ENCODE results near the gene PLA2G2F. TPM values are rescaled to one million over a fixed set of nuclear protein-coding genes. Genes with fewer than 3 reads are reported as not detected.
A peak's percentile ranks its signal among the peaks of the same experiment; 100 is the strongest.

The PLA2G2F gene
- total and polyA plus RNA-seq, 2 of the 8 experiments (the other 6 are each of a cell fraction or from before 2014, with no cell fraction given), result not detected

DNA sequence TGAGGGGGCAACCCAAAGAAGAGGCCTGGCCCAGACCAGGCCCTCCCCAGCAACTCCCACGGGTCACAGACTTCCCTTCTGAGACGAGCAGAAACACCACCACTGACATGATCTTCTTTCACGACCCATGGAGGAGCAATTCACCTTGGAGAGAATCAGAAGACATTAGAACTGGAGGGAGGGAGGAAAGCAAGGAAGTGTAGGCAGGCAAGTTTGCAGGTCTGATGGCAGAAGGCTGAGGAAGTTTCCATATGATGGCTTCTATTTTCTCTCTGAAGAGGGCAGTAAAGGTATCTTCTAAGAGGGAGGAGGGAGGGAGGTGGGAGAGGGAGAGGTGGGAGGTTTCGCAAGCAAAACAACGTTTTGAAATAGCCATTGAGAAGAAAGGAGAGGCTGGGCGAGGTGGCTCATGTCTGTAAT lies 45.4 kb downstream of the PLA2G2F start:
- Histone ChIP-seq H3K79me1 (ENCODE audit: low read depth, low read length) (0 out of 2 replicates have a peak, but pooled peaks cover under 1% of the 10 kb centered on the region), H3K4ac (replicated peaks; ENCODE audit: insufficient read length, low read depth, low read length) (no peak overlapping the region)
- WGBS, 2 experiments (ENCODE audit: extremely low coverage in 1 of 2, insufficient coverage in 1 of 2, insufficient read length in 1 of 2, insufficient replicate concordance in 2 of 2, low coverage in 1 of 2, low lambda C conversion rate in 2 of 2, missing lambda C conversion rate in 1 of 2), result 60% methylated on average over 6 of the region's 6 CpGs; no CpG with 5 or more reads in 1 of the 2 experiments
- TF ChIP-seq GABPA (IDR thresholded peaks at IDR 0.05; ENCODE audit: borderline replicate concordance, insufficient read depth, low read length), result no peak
- TF ChIP-seq CREB1 (IDR thresholded peaks at IDR 0.05), result no peak
- no peak for TF ChIP-seq GTF2F1 (IDR thresholded peaks at IDR 0.05; ENCODE audit: borderline replicate concordance, low read depth, low read length)
- TF ChIP-seq JUN (IDR thresholded peaks at IDR 0.05; ENCODE audit: low read depth, low read length), result no peak
- TF ChIP-seq, protein P1, sequence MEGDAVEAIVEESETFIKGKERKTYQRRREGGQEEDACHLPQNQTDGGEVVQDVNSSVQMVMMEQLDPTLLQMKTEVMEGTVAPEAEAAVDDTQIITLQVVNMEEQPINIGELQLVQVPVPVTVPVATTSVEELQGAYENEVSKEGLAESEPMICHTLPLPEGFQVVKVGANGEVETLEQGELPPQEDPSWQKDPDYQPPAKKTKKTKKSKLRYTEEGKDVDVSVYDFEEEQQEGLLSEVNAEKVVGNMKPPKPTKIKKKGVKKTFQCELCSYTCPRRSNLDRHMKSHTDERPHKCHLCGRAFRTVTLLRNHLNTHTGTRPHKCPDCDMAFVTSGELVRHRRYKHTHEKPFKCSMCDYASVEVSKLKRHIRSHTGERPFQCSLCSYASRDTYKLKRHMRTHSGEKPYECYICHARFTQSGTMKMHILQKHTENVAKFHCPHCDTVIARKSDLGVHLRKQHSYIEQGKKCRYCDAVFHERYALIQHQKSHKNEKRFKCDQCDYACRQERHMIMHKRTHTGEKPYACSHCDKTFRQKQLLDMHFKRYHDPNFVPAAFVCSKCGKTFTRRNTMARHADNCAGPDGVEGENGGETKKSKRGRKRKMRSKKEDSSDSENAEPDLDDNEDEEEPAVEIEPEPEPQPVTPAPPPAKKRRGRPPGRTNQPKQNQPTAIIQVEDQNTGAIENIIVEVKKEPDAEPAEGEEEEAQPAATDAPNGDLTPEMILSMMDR (IDR thresholded peaks at IDR 0.05; ENCODE audit: control extremely low read depth in 1 of 3, insufficient read depth in 1 of 3, low read depth in 1 of 3, low read length in 3 of 3), result peak in 1 of 3 experiments; percentile 24; a peak in 1 of 4 replicates
- TF ChIP-seq KDM4A (IDR thresholded peaks at IDR 0.05; ENCODE audit: low read depth, low read length, severe bottlenecking), result no peak
- TF ChIP-seq SUZ12 (IDR thresholded peaks at IDR 0.05; ENCODE audit: low read length), result no peak
- 0 out of 4 replicates have a peak, but pooled peaks of 1 of the 2 experiments have one; percentile 5 for TF ChIP-seq RAD21 (IDR thresholded peaks at IDR 0.05 in 1 of 2, conservative IDR thresholded peaks at IDR 0.05 in 1 of 2; ENCODE audit: low read depth in 2 of 2, low read length in 2 of 2)
- no peak for TF ChIP-seq SAP30 (IDR thresholded peaks at IDR 0.05; ENCODE audit: insufficient read depth, insufficient replicate concordance, low read length)
- TF ChIP-seq TCF12 (IDR thresholded peaks at IDR 0.05; ENCODE audit: low read depth, low read length), result no peak

More for the DNA sequence above, 45.4 kb downstream of the PLA2G2F start:
- Histone ChIP-seq H3K14ac (ENCODE audit: insufficient read length) (no peak overlapping the region), H2BK5ac (ENCODE audit: low read depth, low read length) (no peak overlapping the region), H4K91ac (replicated peaks; ENCODE audit: insufficient read length, low read length) (no peak overlapping the region), H3K4me1 (replicated peaks in 1 of 4; ENCODE audit: control insufficient read depth in 3 of 4, insufficient read depth in 4 of 4, low read length in 3 of 4) (peaks cover 6 to 10% (median 8%) of the 10 kb centered on the region in 4 experiments; a peak in 4 of 7 replicates), H4K20me1 (replicated peaks in 1 of 2; ENCODE audit: control insufficient read depth in 1 of 2, insufficient read depth in 2 of 2, low read length in 2 of 2) (no peaks in the 10 kb centered on the region), H3K9me3 (ENCODE audit: insufficient read depth in 2 of 2, low read depth in 1 of 2, low read length in 1 of 2) (peaks cover 0 to 4% of the 10 kb centered on the region in 2 experiments; a peak in 1 of 4 replicates), H3K27me3 (replicated peaks in 1 of 4; ENCODE audit: control insufficient read depth in 3 of 4, extremely low read depth in 1 of 4, insufficient read depth in 3 of 4, low read length in 3 of 4) (peaks cover 0 to 14% (median 12%) of the 10 kb centered on the region in 4 experiments; a peak in 5 of 7 replicates), H3K79me2 (ENCODE audit: control insufficient read depth in 1 of 2, insufficient read depth in 2 of 2, low read length in 2 of 2) (no peaks in the 10 kb centered on the region; a peak in 1 of 4 replicates), H3K23me2 (ENCODE audit: low read depth, low read length) (peaks cover 4% of the 10 kb centered on the region; the same call in 1 of the 2 replicates), H2BK120ac (replicated peaks; ENCODE audit: low read depth, low read length) (no peak overlapping the region), H3K9ac (replicated peaks in 1 of 4; ENCODE audit: extremely low read depth in 1 of 4, low read depth in 3 of 4, low read length in 3 of 4) (no peak overlapping the region), H3K27ac (ENCODE audit: low read depth, low read length) (no peak overlapping the region), H2BK20ac (ENCODE audit: low read length) (no peak overlapping the region), H3K23ac (ENCODE audit: insufficient read length) (no peak overlapping the region), H3K4me3 (ENCODE audit: extremely low read depth in 1 of 4, insufficient read depth in 2 of 4, low read depth in 3 of 4, low read length in 4 of 4) (no peak overlapping the region), H3K56ac (replicated peaks; ENCODE audit: insufficient read length, low read depth, low read length) (no peak overlapping the region), H2BK15ac (ENCODE audit: low read length) (no peak overlapping the region), H4K5ac (ENCODE audit: insufficient read length, low read depth, low read length) (no peak overlapping the region), H2AK5ac (ENCODE audit: low read depth, low read length) (no peak overlapping the region), H3K4me2 (ENCODE audit: insufficient read depth in 1 of 2, low read depth in 2 of 2, low read length in 2 of 2) (no peak overlapping the region; a peak in 1 of 4 replicates), H2BK12ac (ENCODE audit: low read depth, low read length) (no peak overlapping the region), H2AFZ (ENCODE audit: low read length) (no peak overlapping the region), H3K18ac (ENCODE audit: extremely low read depth, low read length) (no peak overlapping the region), H3K36me3 (ENCODE audit: control insufficient read depth in 2 of 4, insufficient read depth in 4 of 4, low read length in 3 of 4) (no peaks in the 10 kb centered on the region), H4K8ac (ENCODE audit: extremely low read depth, insufficient read depth, low read length) (no peak overlapping the region)
- CTCF ChIA-PET (ENCODE audit: partially characterized antibody), result interaction anchor here (0.7 to 8.3 kb wide), 3 partner anchors 9 to 302 kb away, joined by 4 to 90 read pairs (median 85); no protein-coding TSS in a partner anchor
- POLR2A ChIA-PET (ENCODE audit: partially characterized antibody), result interaction anchor here (1.2 kb wide), 1 partner anchor 10 kb away, joined by 3 read pairs; no protein-coding TSS in a partner anchor
- FAIRE-seq, result no peak
- no peak for DNase-seq (ENCODE audit: low read depth in 1 of 2, low spot score in 2 of 2)
